HepG2 (cell line): ENCODE data around the gene GSAP. TPM values are rescaled to one million over a fixed set of nuclear protein-coding genes. Genes with fewer than 3 reads are reported as not detected.

Source experiments
- HNF4A ChIP-seq: sonication (generic); formaldehyde crosslinking; IDR thresholded peaks from 2 replicates; pipeline ENCODE4 v1.4.0; 2020; ENCODE audit warnings: missing genetic modification reagents
- ZBTB38 ChIP-seq: sonication (generic); formaldehyde crosslinking; IDR thresholded peaks from 2 replicates; pipeline ENCODE4 v1.5.1; 2020; ENCODE audit warnings: mild to moderate bottlenecking, missing genetic modification reagents
- ZFP41 ChIP-seq: sonication (generic); formaldehyde crosslinking; IDR thresholded peaks from 2 replicates; pipeline ENCODE4 v1.4.0; 2020; ENCODE audit warnings: mild to moderate bottlenecking, missing genetic modification reagents, borderline replicate concordance
- ZNF253 ChIP-seq: sonication (generic); formaldehyde crosslinking; IDR thresholded peaks from 2 replicates; pipeline ENCODE4 v1.8.0; 2022; ENCODE audit warnings: mild to moderate bottlenecking, missing genetic modification reagents, borderline replicate concordance
- polyA plus RNA-seq, 8 experiments: library from polyadenylated mRNA; depleted of rRNA in 3 of 8; stranded (reverse) in 7 of 8; unstranded in 1 of 8; fragments of >200 nt; fragmentation: Illumina TruSeq in 4 of 8; extraction: Trizol in 4 of 8; gene quantifications; 2 replicates each; pipeline versions ENCODE4 v1.2.1 to v1.2.3, GENCODE V29; 2011 to 2016; ENCODE audit warnings: low read depth in 4 of 8, missing spikeins in 1 of 8, mixed read lengths in 1 of 8; ENCODE audit not compliant: insufficient read depth in 1 of 8
- total RNA-seq, 5 experiments: library from RNA; depleted of rRNA; stranded (reverse); fragments of >200 nt; fragmentation: Illumina TruSeq; extraction: Trizol; gene quantifications; 2 replicates each; pipeline ENCODE4 v1.2.3, GENCODE V29; 2016; ENCODE audit warnings: low read depth in 1 of 5
- TF ChIP-seq, protein P1 (sequence below): IDR thresholded peaks from 2 replicates; pipeline ENCODE4 v1.6.1; 2016; ENCODE audit warnings: low read depth
- TF ChIP-seq, protein P2 (sequence below): sonication (generic); formaldehyde crosslinking; IDR thresholded peaks from 2 replicates; pipeline ENCODE4 v1.4.0; 2020; ENCODE audit warnings: missing genetic modification reagents
- TF ChIP-seq, protein P3 (sequence below): sonication (generic); formaldehyde crosslinking; IDR thresholded peaks from 2 replicates; pipeline ENCODE4 v1.9.0; 2021; ENCODE audit warnings: missing genetic modification reagents, borderline replicate concordance
- TF ChIP-seq, protein P4 (sequence below): sonication (generic); formaldehyde crosslinking; IDR thresholded peaks from 2 replicates; pipeline ENCODE4 v1.5.0; 2020; ENCODE audit warnings: missing genetic modification reagents

GSAP gene
- total and polyA plus RNA-seq, 2 of the 13 experiments (the other 11 are each of a cell fraction or from before 2014, with no cell fraction given), result 34.6 to 40.6 TPM

DNA sequence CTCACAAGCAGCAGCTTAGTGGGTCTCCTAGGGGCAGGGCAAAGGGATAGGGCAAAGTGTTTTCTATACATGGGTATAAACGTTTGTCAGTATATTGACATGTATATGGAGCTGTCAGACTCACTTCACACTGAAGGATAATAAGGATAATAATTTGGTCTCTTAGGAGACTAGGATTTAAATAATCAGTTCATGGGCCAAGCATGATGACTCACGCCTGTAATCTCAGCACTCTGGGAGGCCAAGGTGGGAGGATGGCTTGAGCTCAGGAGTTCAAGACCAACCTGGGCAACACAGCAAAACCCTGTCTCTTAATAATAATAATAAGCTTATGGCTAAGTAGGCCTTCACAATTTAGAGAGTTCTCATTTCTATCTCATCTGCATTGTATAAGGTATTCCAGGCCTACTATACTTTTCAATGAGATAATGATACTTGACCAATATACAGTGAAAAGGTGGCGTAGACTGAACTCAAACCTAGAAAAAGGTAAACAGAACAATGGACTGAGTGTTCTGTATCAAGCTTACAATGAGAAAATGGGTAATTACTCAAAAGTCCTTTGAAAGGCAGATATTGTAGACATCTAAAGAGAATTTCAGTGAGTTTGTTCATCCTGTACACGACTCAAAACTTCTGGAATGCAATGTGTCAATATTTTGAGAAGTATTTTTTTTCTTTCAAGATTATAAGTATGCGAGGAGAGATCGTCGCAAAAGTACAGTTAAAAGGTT is 7.0 kb downstream of the GSAP start (continued):
- no peak for TF ChIP-seq ZFP41 (CRISPR knock-in tag)
- TF ChIP-seq ZNF253 (CRISPR knock-in tag), result no peak
- TF ChIP-seq, protein P1, sequence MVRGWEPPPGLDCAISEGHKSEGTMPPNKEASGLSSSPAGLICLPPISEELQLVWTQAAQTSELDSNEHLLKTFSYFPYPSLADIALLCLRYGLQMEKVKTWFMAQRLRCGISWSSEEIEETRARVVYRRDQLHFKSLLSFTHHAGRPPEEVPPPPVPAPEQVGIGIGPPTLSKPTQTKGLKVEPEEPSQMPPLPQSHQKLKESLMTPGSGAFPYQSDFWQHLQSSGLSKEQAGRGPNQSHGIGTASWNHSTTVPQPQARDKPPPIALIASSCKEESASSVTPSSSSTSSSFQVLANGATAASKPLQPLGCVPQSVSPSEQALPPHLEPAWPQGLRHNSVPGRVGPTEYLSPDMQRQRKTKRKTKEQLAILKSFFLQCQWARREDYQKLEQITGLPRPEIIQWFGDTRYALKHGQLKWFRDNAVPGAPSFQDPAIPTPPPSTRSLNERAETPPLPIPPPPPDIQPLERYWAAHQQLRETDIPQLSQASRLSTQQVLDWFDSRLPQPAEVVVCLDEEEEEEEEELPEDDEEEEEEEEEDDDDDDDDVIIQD (CRISPR knock-in tag), result no peak; the same call in 1 of the 2 replicates
- TF ChIP-seq ZBTB38, result no peak
- TF ChIP-seq, protein P2, sequence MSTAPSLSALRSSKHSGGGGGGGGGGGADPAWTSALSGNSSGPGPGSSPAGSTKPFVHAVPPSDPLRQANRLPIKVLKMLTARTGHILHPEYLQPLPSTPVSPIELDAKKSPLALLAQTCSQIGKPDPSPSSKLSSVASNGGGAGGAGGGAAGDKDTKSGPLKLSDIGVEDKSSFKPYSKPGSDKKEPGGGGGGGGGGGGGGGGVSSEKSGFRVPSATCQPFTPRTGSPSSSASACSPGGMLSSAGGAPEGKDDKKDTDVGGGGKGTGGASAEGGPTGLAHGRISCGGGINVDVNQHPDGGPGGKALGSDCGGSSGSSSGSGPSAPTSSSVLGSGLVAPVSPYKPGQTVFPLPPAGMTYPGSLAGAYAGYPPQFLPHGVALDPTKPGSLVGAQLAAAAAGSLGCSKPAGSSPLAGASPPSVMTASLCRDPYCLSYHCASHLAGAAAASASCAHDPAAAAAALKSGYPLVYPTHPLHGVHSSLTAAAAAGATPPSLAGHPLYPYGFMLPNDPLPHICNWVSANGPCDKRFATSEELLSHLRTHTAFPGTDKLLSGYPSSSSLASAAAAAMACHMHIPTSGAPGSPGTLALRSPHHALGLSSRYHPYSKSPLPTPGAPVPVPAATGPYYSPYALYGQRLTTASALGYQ (CRISPR knock-in tag), result peak; percentile 80; the same call in 1 of the 2 replicates
- TF ChIP-seq HNF4A, result peak; percentile 63
- TF ChIP-seq, protein P3, sequence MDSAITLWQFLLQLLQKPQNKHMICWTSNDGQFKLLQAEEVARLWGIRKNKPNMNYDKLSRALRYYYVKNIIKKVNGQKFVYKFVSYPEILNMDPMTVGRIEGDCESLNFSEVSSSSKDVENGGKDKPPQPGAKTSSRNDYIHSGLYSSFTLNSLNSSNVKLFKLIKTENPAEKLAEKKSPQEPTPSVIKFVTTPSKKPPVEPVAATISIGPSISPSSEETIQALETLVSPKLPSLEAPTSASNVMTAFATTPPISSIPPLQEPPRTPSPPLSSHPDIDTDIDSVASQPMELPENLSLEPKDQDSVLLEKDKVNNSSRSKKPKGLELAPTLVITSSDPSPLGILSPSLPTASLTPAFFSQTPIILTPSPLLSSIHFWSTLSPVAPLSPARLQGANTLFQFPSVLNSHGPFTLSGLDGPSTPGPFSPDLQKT, result no peak
- TF ChIP-seq, protein P4, sequence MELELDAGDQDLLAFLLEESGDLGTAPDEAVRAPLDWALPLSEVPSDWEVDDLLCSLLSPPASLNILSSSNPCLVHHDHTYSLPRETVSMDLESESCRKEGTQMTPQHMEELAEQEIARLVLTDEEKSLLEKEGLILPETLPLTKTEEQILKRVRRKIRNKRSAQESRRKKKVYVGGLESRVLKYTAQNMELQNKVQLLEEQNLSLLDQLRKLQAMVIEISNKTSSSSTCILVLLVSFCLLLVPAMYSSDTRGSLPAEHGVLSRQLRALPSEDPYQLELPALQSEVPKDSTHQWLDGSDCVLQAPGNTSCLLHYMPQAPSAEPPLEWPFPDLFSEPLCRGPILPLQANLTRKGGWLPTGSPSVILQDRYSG, result peak; percentile 55; the same call in 1 of the 2 replicates
